H7 (cell line): Measurements from ENCODE around the gene CLCF1. TPM values are rescaled to one million over a fixed set of nuclear protein-coding genes. Genes with fewer than 3 reads are reported as not detected.

Source experiments
- DNase-seq: peaks from one replicate; pipeline ENCODE4 v3.0.0; 2012
- H3K27me3 ChIP-seq: 2 replicates; pipeline ENCODE4 v1.6.0; 2011; ENCODE audit warnings: mild to moderate bottlenecking, low read length; ENCODE audit not compliant: control insufficient read depth, insufficient read depth
- H3K36me3 ChIP-seq: replicated peaks from 2 replicates; pipeline ENCODE4 v1.5.1; 2011; ENCODE audit warnings: low read length; ENCODE audit not compliant: control insufficient read depth, insufficient read depth
- H3K4me3 ChIP-seq: 2 replicates; pipeline ENCODE4 v1.5.1; 2011; ENCODE audit warnings: low read depth, mild to moderate bottlenecking, control low read depth, low read length, moderate library complexity; ENCODE audit not compliant: insufficient read depth
- total RNA-seq: library from RNA; depleted of rRNA; stranded (reverse); fragments of >200 nt; shearing (Covaris generic); gene quantifications from 2 replicates; pipeline ENCODE4 v1.2.3, GENCODE V29; 2014

The CLCF1 gene
- total RNA-seq, 1 experiment from 2014 or later: 4.4 TPM

- DNase-seq: no peak
- peaks cover 23% of the 10 kb centered on the region for H3K27me3 ChIP-seq
- no peak overlapping the region for H3K4me3 ChIP-seq
- H3K36me3 ChIP-seq: no peaks in the 10 kb centered on the region
These were observed 3.7 kb upstream of the CLCF1 start for GRCh38 chr11:67376873-67377808.

GRCh38 chr11:67376063-67376820 lies 2.8 kb upstream of the CLCF1 start:
- Histone ChIP-seq H3K27me3 (peaks cover 30% of the 10 kb centered on the region), H3K4me3 (peak overlapping the region; percentile 29), H3K36me3 (no peaks in the 10 kb centered on the region)
- DNase-seq: peak; percentile 59

- H3K36me3 ChIP-seq: no peaks in the 10 kb centered on the region
- DNase-seq: peak; percentile 87
- H3K4me3 ChIP-seq: peak overlapping the region; percentile 29
- peaks cover 33% of the 10 kb centered on the region for H3K27me3 ChIP-seq
These were observed 2.1 kb upstream of the CLCF1 start for GRCh38 chr11:67375320-67376055.

DNA sequence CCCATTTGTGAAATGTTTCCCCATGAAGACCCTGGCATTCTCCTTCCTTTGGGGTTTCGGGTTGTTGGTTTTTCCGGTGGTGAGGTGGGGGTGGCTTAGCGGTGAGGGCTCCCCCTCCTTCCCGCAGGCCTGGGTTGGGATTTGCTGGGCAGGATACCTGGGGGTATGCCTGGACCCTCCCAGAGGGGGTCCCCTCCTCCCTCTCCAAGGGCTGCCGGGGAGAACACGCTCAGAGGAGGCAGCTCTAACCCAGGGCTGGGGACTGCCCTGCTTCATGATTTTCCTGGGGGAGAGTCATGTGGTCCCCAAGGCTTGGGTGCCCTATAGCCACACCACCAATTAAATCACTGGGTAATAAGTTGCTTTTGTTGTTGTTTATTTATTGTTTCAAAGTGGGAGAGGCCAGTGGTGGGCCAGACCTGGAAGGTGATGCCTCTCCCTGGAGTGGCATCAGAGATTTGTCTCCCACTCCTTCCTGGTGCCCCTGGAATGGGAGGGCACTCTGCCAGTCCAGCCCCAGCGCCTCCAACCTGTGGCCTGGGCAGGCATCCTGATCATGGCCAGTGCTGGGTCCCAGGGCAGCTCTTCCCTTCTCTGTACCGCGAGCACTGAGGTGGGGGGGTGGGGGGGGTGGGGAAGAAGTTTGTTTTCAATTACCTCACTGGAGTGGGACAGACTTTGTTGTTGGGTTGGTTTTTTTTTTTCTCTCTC lies 1.3 kb upstream of the CLCF1 start:
- peak; percentile 80 for DNase-seq
- no peaks in the 10 kb centered on the region for H3K36me3 ChIP-seq
- peaks cover 33% of the 10 kb centered on the region for H3K27me3 ChIP-seq
- peak overlapping the region; percentile 62 for H3K4me3 ChIP-seq

DNA sequence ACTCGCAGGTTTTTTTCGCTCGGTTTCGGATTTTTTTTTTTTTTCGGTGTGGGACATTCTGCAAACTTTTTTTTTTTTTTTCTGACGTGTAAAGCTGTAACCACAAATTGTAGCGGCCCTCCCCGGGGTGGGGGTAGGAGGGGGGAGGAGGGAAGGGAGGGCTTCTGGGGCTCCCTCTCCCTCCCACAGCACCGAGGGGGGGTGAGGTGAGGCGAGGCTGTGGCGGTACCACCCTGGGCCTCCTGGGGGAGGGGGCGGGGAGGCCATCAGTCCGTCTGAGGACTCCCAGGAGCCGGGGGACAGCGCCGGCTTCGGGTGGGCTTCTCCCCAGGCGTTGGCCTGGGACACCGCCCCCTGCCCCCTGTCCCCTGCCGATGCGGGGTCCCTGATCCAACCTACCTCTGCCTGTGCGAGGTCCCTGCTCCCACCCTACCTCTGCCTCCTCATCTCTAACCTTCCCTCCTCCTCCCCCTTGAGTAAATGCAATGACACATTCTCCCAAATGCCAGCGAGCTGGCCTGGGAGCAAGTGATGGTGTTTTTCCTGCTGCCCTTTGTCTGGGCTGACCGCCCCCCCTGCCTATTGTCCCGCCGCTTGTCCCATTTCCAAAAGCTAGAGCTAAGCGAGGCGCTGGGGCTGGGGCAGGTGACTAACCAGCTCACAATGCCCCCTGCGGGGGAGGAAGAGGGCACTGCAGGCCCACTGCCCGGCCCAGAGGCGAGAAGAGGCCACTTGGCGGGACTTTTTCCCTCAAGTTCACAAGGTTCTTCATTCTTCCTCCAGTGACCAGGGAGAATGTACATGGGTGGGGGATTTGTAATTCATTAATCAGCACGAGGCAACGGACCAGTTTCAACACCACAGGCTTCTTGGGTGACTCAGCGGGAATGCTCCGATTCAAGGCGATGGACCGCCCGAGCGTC lies 511 bp upstream of the CLCF1 start:
- H3K36me3 ChIP-seq: no peaks in the 10 kb centered on the region
- peak; percentile 91 for DNase-seq
- peaks cover 34% of the 10 kb centered on the region for H3K27me3 ChIP-seq
- peak overlapping the region; percentile 62 for H3K4me3 ChIP-seq

DNA sequence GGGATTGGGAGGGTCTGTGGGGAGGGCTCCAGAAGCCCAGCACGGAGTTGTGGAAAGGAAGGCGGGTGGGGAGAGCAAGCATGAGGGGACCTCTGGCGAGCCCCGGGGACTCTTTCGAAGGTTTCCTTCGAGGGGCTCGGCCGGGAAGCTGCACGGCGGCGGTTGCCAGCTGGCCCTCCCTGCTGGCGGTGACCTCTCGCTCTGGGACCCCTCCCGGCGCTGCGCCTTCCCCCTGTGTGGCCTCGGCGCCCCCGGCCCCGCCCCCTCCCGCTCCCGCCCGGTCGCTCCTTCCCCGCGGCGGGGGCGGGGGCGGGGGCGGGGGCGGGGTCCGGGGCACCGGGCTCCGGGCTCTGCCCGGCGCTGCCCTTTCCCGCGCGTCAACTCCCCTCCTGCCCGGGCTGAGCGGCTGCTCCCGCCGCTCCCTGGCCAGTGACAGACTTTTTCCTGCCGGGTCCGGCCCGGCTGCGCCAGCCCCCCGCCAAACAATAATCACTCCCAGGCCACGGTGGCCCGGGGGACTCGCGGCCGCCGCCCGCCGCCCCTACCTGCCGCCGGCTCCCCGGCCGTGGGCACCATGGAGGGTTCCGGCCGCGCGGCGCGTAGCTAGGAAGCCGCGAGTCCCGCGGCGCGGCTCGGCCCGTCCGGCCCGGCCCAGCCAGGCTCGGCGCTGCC lies 941 bp downstream of the CLCF1 start:
- H3K4me3 ChIP-seq: peak overlapping the region; percentile 62
- peak; percentile 93 for DNase-seq
- H3K36me3 ChIP-seq: no peaks in the 10 kb centered on the region
- H3K27me3 ChIP-seq: peaks cover 32% of the 10 kb centered on the region

GRCh38 chr11:67371911-67372320 lies 1.5 kb downstream of the CLCF1 start:
- H3K36me3 ChIP-seq: no peaks in the 10 kb centered on the region
- peaks cover 27% of the 10 kb centered on the region for H3K27me3 ChIP-seq
- peak; percentile 81 for DNase-seq
- peak overlapping the region; percentile 62 for H3K4me3 ChIP-seq

- DNase-seq: peak; percentile 91
- no peaks in the 10 kb centered on the region for H3K36me3 ChIP-seq
- peak overlapping the region; percentile 62; the same call in 1 of the 2 replicates for H3K4me3 ChIP-seq
- peaks cover 22% of the 10 kb centered on the region for H3K27me3 ChIP-seq
These were observed 2.0 kb downstream of the CLCF1 start for GRCh38 chr11:67371189-67371910.

DNA sequence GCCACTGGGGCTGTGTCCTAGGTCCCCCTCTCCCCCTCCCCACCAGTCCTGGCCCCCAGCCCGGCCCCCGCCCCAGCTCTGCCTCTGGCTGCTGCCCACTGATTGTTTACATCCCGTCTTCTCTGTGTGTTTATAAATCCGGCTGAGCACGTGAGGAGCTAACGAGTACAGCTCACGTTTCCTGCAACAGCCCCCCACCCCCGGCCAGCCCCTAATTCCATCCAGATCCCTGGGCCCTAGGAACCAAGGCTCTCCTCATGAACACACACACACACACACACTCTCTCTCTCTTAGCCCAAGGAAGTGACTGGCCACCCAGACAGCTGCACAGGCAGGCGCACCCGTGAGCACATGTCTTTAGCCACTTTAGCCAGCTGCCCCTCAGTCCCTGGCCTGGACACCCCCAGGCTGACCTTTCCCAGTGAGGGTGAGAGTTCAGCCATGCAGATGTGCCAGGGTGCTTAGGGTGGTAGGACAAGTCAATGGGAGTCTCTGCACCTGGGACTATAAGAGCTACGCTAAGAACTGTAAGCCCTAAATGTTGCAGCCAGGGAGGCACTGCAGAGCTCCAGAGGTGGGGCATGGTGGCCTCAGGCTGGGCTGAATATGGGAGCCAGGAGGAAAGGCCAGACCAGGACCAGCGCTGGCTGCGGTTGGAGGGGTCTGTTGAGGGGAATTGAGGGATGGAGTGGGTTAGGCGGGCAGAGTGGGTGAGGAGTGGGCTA lies 2.9 kb downstream of the CLCF1 start:
- DNase-seq: peak; percentile 67
- Histone ChIP-seq H3K4me3 (no peak overlapping the region), H3K27me3 (peaks cover 17% of the 10 kb centered on the region), H3K36me3 (no peaks in the 10 kb centered on the region)

- Histone ChIP-seq H3K4me3 (no peak overlapping the region), H3K27me3 (peaks cover 17% of the 10 kb centered on the region), H3K36me3 (no peaks in the 10 kb centered on the region)
- peak; percentile 48 for DNase-seq
These were observed 3.6 kb downstream of the CLCF1 start for GRCh38 chr11:67369801-67370284.

GRCh38 chr11:67369275-67369674 lies 4.1 kb downstream of the CLCF1 start:
- no peak for DNase-seq
- Histone ChIP-seq H3K36me3 (no peaks in the 10 kb centered on the region), H3K27me3 (peaks cover 13% of the 10 kb centered on the region), H3K4me3 (no peak overlapping the region)

DNA sequence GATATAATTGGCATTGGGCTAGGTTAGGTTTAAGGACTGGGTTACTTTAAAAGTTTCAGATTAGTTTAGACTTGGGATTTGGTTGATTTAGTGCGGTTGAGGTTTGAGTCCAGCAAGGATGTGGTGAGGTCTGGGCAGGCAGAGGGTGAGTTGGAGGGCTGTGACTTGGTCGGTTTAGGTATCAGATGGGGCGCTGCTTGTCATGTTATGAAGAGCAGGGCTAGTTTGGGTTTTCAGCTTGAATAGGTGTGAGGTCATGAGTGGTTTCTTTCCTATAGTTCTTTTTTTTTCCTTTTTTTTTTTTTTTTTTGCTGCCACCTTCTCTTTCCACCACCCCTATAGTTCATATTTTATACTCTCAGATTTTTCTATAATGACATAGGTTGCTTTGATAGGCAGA lies 4.8 kb downstream of the CLCF1 start:
- no peaks in the 10 kb centered on the region for H3K36me3 ChIP-seq
- peaks cover 13% of the 10 kb centered on the region for H3K27me3 ChIP-seq
- H3K4me3 ChIP-seq: no peak overlapping the region
- DNase-seq: no peak
